ENCODE measurements around the gene FLRT3.

FLRT3 gene

GRCh38 chr20:14334306-14334930 lies 3.0 kb downstream of the FLRT3 start:
- Mint-ChIP-seq H3K36me3 (ENCODE audit: low read depth) (peaks cover 27% of the 10 kb centered on the region), H3K4me1 (peaks cover 35% of the 10 kb centered on the region), H3K27me3 (ENCODE audit: low read depth) (no peaks in the 10 kb centered on the region), H3K9me3 (no peaks in the 10 kb centered on the region), H3K4me3 (peak overlapping the region; percentile 88 to 95 (median 90)), H3K27ac (peak overlapping the region; percentile 92 to 96 (median 93))
- peak; percentile 47 to 70 (median 53) for TF ChIP-seq CTCF (IDR thresholded peaks at IDR 0.05; ENCODE audit: unreplicated experiment in 3 of 3)

GRCh38 chr20:14333721-14334120 lies 3.7 kb downstream of the FLRT3 start:
- H3K4me3 Mint-ChIP-seq: peak overlapping the region; percentile 88 to 95 (median 90)
- no peaks in the 10 kb centered on the region for H3K27me3 Mint-ChIP-seq (ENCODE audit: low read depth)
- peak overlapping the region; percentile 87 to 96 (median 93) for H3K27ac Mint-ChIP-seq
- TF ChIP-seq CTCF (IDR thresholded peaks at IDR 0.05; ENCODE audit: unreplicated experiment in 3 of 3): no peak
- H3K9me3 Mint-ChIP-seq: no peaks in the 10 kb centered on the region
- peaks cover 33% of the 10 kb centered on the region for H3K36me3 Mint-ChIP-seq (ENCODE audit: low read depth)
- H3K4me1 Mint-ChIP-seq: peaks cover 42% of the 10 kb centered on the region

- no peak for TF ChIP-seq CTCF (IDR thresholded peaks at IDR 0.05; ENCODE audit: unreplicated experiment in 3 of 3)
- Mint-ChIP-seq H3K27ac (peak overlapping the region; percentile 87 to 96 (median 93)), H3K36me3 (ENCODE audit: low read depth) (peaks cover 41% of the 10 kb centered on the region), H3K4me3 (peak overlapping the region; percentile 88 to 95 (median 90)), H3K4me1 (peaks cover 43% of the 10 kb centered on the region), H3K9me3 (no peaks in the 10 kb centered on the region), H3K27me3 (ENCODE audit: low read depth) (no peaks in the 10 kb centered on the region)
These were observed 4.5 kb downstream of the FLRT3 start for GRCh38 chr20:14332866-14333265.

GRCh38 chr20:14331646-14332045 lies 5.8 kb downstream of the FLRT3 start:
- peak overlapping the region; percentile 88 to 95 (median 90) for H3K4me3 Mint-ChIP-seq

GRCh38 chr20:14319704-14320103 lies 17.7 kb downstream of the FLRT3 start:
- Mint-ChIP-seq H3K4me3 (no peak overlapping the region), H3K9me3 (no peaks in the 10 kb centered on the region), H3K27me3 (ENCODE audit: low read depth) (no peaks in the 10 kb centered on the region), H3K4me1 (no peaks in the 10 kb centered on the region), H3K36me3 (ENCODE audit: low read depth) (peaks cover 22% of the 10 kb centered on the region), H3K27ac (no peak overlapping the region)
- no peak for TF ChIP-seq CTCF (IDR thresholded peaks at IDR 0.05; ENCODE audit: unreplicated experiment in 3 of 3)

More at GRCh38 chr20:14331646-14332045, 5.8 kb downstream of the FLRT3 start:
- TF ChIP-seq CTCF (IDR thresholded peaks at IDR 0.05; ENCODE audit: unreplicated experiment in 3 of 3): no peak
- Mint-ChIP-seq H3K9me3 (no peaks in the 10 kb centered on the region), H3K27me3 (ENCODE audit: low read depth) (no peaks in the 10 kb centered on the region), H3K27ac (peak overlapping the region; percentile 74 to 96 (median 93)), H3K36me3 (ENCODE audit: low read depth) (peaks cover 50% of the 10 kb centered on the region), H3K4me1 (peaks cover 43% of the 10 kb centered on the region)

Data from nephron (organoid).